DOHH2 (cell line): ENCODE measurements around the gene MYLK.

ENCODE experiments used
- EZH2phosphoT487 ChIP-seq: fragments of 200-600 bp; sonication (generic); IDR thresholded peaks from 2 replicates; pipeline ENCODE4 v1.6.1; 2017; ENCODE audit warnings: borderline replicate concordance, mild to moderate bottlenecking, antibody characterized with exemption, low read length, moderate library complexity, mixed read lengths
- TF ChIP-seq, protein P1 (sequence below): fragments of 200-600 bp; sonication (generic); IDR thresholded peaks from one replicate; pipeline ENCODE4 v1.5.1; 2014; ENCODE audit warnings: antibody characterized with exemption, mild to moderate bottlenecking, low read depth, low read length; ENCODE audit not compliant: poor library complexity, severe bottlenecking

DNA sequence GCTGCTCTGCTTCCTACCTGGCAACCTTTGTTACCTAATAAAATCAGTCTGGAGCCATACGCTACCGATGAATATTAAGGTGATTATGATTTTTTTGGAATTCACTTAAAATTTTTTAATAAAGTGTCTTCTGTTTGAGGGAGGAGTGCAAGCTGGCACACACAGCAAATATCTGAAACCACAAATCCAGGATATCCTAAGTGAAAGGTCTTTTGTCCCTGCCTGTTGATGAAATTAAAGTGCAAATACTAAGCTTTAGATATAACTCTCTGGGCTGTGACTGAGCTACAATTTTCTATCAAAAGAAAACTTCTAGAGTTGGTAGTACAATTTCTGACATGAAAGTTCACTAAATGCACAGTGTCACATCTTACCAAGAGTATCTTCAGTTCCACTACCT is 322.9 kb downstream of the MYLK start:
- TF ChIP-seq, protein P1, sequence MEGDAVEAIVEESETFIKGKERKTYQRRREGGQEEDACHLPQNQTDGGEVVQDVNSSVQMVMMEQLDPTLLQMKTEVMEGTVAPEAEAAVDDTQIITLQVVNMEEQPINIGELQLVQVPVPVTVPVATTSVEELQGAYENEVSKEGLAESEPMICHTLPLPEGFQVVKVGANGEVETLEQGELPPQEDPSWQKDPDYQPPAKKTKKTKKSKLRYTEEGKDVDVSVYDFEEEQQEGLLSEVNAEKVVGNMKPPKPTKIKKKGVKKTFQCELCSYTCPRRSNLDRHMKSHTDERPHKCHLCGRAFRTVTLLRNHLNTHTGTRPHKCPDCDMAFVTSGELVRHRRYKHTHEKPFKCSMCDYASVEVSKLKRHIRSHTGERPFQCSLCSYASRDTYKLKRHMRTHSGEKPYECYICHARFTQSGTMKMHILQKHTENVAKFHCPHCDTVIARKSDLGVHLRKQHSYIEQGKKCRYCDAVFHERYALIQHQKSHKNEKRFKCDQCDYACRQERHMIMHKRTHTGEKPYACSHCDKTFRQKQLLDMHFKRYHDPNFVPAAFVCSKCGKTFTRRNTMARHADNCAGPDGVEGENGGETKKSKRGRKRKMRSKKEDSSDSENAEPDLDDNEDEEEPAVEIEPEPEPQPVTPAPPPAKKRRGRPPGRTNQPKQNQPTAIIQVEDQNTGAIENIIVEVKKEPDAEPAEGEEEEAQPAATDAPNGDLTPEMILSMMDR: no peak
- no peak for TF ChIP-seq EZH2phosphoT487
